ENCODE measurements around the gene TNS4. TPM values are rescaled to one million over a fixed set of nuclear protein-coding genes. Genes with fewer than 3 reads are reported as not detected.

Gene TNS4
- total and polyA plus RNA-seq, 9 of the 15 experiments (the other 6 are each of a cell fraction or from before 2014, with no cell fraction given): 0.04 to 0.73 (median 0.24) TPM; not detected in 1

DNA sequence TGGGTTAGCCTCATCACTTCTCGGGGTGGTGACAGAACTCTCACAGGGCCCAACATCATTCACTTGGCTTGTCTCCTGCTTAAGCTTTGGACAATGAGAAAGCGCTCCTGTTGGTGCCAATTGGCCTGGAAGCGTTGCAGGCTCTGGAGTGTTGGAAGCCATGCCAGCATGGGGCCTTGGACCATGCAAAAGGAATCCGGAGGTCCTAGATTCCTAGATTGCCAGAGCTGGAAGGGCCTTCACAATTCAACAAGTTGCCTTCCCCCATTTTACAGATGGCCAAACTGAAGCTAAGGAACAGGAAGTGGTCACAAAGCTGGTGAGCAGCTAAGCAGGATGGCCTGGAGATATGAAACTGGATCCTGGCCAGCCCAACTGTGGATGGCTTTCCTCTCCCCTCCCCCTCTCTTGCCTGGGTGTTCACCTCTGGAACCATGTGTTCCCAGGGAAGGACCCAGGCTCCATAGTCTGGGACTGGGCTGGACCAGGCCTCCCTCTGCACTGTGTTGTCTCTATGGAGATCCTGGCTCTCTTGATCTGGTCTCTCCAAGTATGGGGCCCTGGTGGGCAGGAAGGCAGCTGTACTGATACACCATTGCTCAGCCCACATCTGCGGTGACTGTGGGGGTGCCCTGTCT, 64.2 kb downstream of the TNS4 start (continued):
- TF ChIP-seq, protein P1, sequence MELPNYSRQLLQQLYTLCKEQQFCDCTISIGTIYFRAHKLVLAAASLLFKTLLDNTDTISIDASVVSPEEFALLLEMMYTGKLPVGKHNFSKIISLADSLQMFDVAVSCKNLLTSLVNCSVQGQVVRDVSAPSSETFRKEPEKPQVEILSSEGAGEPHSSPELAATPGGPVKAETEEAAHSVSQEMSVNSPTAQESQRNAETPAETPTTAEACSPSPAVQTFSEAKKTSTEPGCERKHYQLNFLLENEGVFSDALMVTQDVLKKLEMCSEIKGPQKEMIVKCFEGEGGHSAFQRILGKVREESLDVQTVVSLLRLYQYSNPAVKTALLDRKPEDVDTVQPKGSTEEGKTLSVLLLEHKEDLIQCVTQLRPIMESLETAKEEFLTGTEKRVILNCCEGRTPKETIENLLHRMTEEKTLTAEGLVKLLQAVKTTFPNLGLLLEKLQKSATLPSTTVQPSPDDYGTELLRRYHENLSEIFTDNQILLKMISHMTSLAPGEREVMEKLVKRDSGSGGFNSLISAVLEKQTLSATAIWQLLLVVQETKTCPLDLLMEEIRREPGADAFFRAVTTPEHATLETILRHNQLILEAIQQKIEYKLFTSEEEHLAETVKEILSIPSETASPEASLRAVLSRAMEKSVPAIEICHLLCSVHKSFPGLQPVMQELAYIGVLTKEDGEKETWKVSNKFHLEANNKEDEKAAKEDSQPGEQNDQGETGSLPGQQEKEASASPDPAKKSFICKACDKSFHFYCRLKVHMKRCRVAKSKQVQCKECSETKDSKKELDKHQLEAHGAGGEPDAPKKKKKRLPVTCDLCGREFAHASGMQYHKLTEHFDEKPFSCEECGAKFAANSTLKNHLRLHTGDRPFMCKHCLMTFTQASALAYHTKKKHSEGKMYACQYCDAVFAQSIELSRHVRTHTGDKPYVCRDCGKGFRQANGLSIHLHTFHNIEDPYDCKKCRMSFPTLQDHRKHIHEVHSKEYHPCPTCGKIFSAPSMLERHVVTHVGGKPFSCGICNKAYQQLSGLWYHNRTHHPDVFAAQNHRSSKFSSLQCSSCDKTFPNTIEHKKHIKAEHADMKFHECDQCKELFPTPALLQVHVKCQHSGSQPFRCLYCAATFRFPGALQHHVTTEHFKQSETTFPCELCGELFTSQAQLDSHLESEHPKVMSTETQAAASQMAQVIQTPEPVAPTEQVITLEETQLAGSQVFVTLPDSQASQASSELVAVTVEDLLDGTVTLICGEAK (IDR thresholded peaks at IDR 0.05): 0 out of 2 replicates have a peak, but pooled peaks have one; percentile 25
- TF ChIP-seq, protein P1 (CRISPR knock-in tag; IDR thresholded peaks at IDR 0.05): no peak
- no peak for TF ChIP-seq ZC3H8 (IDR thresholded peaks at IDR 0.05)
- TF ChIP-seq, protein P2, sequence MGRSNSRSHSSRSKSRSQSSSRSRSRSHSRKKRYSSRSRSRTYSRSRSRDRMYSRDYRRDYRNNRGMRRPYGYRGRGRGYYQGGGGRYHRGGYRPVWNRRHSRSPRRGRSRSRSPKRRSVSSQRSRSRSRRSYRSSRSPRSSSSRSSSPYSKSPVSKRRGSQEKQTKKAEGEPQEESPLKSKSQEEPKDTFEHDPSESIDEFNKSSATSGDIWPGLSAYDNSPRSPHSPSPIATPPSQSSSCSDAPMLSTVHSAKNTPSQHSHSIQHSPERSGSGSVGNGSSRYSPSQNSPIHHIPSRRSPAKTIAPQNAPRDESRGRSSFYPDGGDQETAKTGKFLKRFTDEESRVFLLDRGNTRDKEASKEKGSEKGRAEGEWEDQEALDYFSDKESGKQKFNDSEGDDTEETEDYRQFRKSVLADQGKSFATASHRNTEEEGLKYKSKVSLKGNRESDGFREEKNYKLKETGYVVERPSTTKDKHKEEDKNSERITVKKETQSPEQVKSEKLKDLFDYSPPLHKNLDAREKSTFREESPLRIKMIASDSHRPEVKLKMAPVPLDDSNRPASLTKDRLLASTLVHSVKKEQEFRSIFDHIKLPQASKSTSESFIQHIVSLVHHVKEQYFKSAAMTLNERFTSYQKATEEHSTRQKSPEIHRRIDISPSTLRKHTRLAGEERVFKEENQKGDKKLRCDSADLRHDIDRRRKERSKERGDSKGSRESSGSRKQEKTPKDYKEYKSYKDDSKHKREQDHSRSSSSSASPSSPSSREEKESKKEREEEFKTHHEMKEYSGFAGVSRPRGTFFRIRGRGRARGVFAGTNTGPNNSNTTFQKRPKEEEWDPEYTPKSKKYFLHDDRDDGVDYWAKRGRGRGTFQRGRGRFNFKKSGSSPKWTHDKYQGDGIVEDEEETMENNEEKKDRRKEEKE (IDR thresholded peaks at IDR 0.05; ENCODE audit: borderline replicate concordance in 1 of 2, control insufficient read depth in 1 of 2, low read depth in 2 of 2, low read length in 1 of 2): no peak
- TF ChIP-seq RFX5 (IDR thresholded peaks at IDR 0.05; ENCODE audit: low read depth, low read length): no peak
- TF ChIP-seq MCM3 (IDR thresholded peaks at IDR 0.05): no peak
- TF ChIP-seq ZFP36 (IDR thresholded peaks at IDR 0.05; ENCODE audit: low read depth, low read length, partially characterized antibody): peak; percentile 6
- TF ChIP-seq, protein P3, sequence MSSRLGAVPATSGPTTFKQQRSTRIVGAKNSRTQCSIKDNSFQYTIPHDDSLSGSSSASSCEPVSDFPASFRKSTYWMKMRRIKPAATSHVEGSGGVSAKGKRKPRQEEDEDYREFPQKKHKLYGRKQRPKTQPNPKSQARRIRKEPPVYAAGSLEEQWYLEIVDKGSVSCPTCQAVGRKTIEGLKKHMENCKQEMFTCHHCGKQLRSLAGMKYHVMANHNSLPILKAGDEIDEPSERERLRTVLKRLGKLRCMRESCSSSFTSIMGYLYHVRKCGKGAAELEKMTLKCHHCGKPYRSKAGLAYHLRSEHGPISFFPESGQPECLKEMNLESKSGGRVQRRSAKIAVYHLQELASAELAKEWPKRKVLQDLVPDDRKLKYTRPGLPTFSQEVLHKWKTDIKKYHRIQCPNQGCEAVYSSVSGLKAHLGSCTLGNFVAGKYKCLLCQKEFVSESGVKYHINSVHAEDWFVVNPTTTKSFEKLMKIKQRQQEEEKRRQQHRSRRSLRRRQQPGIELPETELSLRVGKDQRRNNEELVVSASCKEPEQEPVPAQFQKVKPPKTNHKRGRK (tag; IDR thresholded peaks at IDR 0.05): no peak
- TF ChIP-seq FOSL1 (tag; conservative IDR thresholded peaks at IDR 0.05): 0 out of 2 replicates have a peak, but pooled peaks have one; percentile 12
- no peak for TF ChIP-seq PHTF2 (CRISPR knock-in tag; IDR thresholded peaks at IDR 0.05)
- no peak for TF ChIP-seq CBX2 (IDR thresholded peaks at IDR 0.05; ENCODE audit: insufficient read depth, low read length, poor library complexity, severe bottlenecking)
- no peak for TF ChIP-seq TCFL5 (CRISPR knock-in tag; conservative IDR thresholded peaks at IDR 0.05)
- TF ChIP-seq ESRRB (CRISPR knock-in tag; IDR thresholded peaks at IDR 0.05; ENCODE audit: borderline replicate concordance): no peak
- TF ChIP-seq GTF2E2 (tag; IDR thresholded peaks at IDR 0.05): 0 out of 2 replicates have a peak, but pooled peaks have one; percentile 14

Measured in K562 (cell line).